ENCODE data around the gene SLC4A1AP. TPM values are rescaled to one million over a fixed set of nuclear protein-coding genes. Genes with fewer than 3 reads are reported as not detected.

Gene SLC4A1AP
- total RNA-seq, 1 experiment from 2014 or later = 33.8 TPM

DNA sequence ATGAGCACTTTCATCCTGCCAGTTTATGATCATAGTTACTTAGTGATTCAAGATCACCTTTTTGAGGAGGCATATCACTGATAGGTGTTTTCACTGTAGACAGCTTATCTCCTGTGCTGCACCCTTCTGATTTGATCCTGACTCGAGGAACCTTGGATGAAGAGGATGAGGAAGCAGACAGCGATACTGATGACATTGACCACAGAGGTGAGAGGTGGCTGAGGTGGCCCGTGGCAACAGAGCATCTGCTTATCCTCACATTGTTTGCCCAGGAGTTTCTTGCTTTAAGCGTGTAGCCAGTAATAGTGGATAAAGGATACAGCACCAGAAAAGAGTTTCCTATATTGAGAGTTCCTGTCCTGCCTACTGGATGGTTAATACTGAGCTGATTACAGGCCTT, 16.0 kb upstream of the SLC4A1AP start:
- H3K9me3 Mint-ChIP-seq (ENCODE audit: unreplicated experiment) = no peaks in the 10 kb centered on the region
- peaks cover 5% of the 10 kb centered on the region for H3K4me1 Mint-ChIP-seq (ENCODE audit: low read depth, unreplicated experiment)
- no peak overlapping the region for H3K4me3 ChIP-seq (ENCODE audit: low read depth, low read length)
- intact Hi-C loops (cut with micrococcal nuclease; ENCODE audit: unreplicated experiment) = no loop called here
- ChIA-PET CTCF (no interaction called here), POLR2A (no interaction called here)
- H3K9me3 ChIP-seq = no peaks in the 10 kb centered on the region
- peaks cover 4% of the 10 kb centered on the region; the same call in 1 of the 2 replicates for H3K36me3 ChIP-seq (ENCODE audit: control insufficient read depth, insufficient read depth, low read length)
- DNase-seq = no peak
- no peaks in the 10 kb centered on the region for H3K27me3 ChIP-seq (replicated peaks; ENCODE audit: control insufficient read depth, insufficient read depth, low read length)
- TF ChIP-seq, protein P1, sequence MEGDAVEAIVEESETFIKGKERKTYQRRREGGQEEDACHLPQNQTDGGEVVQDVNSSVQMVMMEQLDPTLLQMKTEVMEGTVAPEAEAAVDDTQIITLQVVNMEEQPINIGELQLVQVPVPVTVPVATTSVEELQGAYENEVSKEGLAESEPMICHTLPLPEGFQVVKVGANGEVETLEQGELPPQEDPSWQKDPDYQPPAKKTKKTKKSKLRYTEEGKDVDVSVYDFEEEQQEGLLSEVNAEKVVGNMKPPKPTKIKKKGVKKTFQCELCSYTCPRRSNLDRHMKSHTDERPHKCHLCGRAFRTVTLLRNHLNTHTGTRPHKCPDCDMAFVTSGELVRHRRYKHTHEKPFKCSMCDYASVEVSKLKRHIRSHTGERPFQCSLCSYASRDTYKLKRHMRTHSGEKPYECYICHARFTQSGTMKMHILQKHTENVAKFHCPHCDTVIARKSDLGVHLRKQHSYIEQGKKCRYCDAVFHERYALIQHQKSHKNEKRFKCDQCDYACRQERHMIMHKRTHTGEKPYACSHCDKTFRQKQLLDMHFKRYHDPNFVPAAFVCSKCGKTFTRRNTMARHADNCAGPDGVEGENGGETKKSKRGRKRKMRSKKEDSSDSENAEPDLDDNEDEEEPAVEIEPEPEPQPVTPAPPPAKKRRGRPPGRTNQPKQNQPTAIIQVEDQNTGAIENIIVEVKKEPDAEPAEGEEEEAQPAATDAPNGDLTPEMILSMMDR (IDR thresholded peaks at IDR 0.05; ENCODE audit: insufficient read depth in 1 of 2, low read depth in 1 of 2, low read length in 1 of 2, severe bottlenecking in 1 of 2, unreplicated experiment in 1 of 2) = no peak
- H3K36me3 Mint-ChIP-seq (ENCODE audit: insufficient read depth, unreplicated experiment) = peaks cover 77% of the 10 kb centered on the region
- H3K27ac Mint-ChIP-seq (ENCODE audit: unreplicated experiment) = no peak overlapping the region
- BruUV-seq (replicated peaks) = no TSS peak
- no peak overlapping the region for H3K4me3 Mint-ChIP-seq (ENCODE audit: unreplicated experiment)
- H3K27me3 Mint-ChIP-seq (ENCODE audit: insufficient read depth, unreplicated experiment) = no peaks in the 10 kb centered on the region
- H3K4me1 ChIP-seq = no peaks in the 10 kb centered on the region

DNA sequence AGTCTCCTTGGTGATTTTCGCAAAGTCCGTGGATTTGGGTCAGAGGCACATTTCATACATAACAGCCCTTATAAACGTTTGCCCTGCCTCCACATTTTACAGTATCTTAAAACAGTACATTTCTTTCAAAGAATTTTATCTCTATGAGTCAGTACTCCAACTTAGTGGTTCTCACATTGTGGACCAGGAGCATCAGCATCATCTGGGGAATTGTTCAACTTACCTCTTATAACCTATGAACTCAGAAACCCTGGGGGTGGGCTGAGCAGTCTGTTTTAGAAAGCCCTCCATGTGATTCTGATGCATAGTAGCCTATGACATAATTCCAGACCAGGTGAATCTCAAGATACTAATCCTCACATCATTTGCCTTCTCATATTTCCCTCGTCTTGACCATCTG, 12.6 kb upstream of the SLC4A1AP start:
- H3K9me3 ChIP-seq = no peaks in the 10 kb centered on the region
- H3K27ac Mint-ChIP-seq (ENCODE audit: unreplicated experiment) = no peak overlapping the region
- no TSS peak for BruUV-seq (replicated peaks)
- H3K4me3 Mint-ChIP-seq (ENCODE audit: unreplicated experiment) = no peak overlapping the region
- H3K36me3 ChIP-seq (ENCODE audit: control insufficient read depth, insufficient read depth, low read length) = peaks cover 5% of the 10 kb centered on the region; the same call in 1 of the 2 replicates
- no peaks in the 10 kb centered on the region for H3K27me3 Mint-ChIP-seq (ENCODE audit: insufficient read depth, unreplicated experiment)
- CTCF ChIA-PET = interaction anchor here (0.8 kb wide), 1 partner anchor 32 kb away, joined by 3 read pairs; no protein-coding TSS in a partner anchor
- intact Hi-C loops (cut with micrococcal nuclease; ENCODE audit: unreplicated experiment) = no loop called here
- TF ChIP-seq, protein P1 (IDR thresholded peaks at IDR 0.05; ENCODE audit: insufficient read depth in 1 of 2, low read depth in 1 of 2, low read length in 1 of 2, severe bottlenecking in 1 of 2, unreplicated experiment in 1 of 2) = no peak
- H3K4me1 ChIP-seq = 0 out of 2 replicates have a peak, but pooled peaks cover 3% of the 10 kb centered on the region
- POLR2A ChIA-PET = interaction anchor here (0.6 kb wide), 1 partner anchor 208 kb away, joined by 3 read pairs; no protein-coding TSS in a partner anchor
- no peak overlapping the region for H3K4me3 ChIP-seq (ENCODE audit: low read depth, low read length)
- no peaks in the 10 kb centered on the region for H3K9me3 Mint-ChIP-seq (ENCODE audit: unreplicated experiment)
- DNase-seq = no peak
- peaks cover 6% of the 10 kb centered on the region for H3K4me1 Mint-ChIP-seq (ENCODE audit: low read depth, unreplicated experiment)
- H3K27me3 ChIP-seq (replicated peaks; ENCODE audit: control insufficient read depth, insufficient read depth, low read length) = no peaks in the 10 kb centered on the region
- peaks cover 78% of the 10 kb centered on the region for H3K36me3 Mint-ChIP-seq (ENCODE audit: insufficient read depth, unreplicated experiment)

DNA sequence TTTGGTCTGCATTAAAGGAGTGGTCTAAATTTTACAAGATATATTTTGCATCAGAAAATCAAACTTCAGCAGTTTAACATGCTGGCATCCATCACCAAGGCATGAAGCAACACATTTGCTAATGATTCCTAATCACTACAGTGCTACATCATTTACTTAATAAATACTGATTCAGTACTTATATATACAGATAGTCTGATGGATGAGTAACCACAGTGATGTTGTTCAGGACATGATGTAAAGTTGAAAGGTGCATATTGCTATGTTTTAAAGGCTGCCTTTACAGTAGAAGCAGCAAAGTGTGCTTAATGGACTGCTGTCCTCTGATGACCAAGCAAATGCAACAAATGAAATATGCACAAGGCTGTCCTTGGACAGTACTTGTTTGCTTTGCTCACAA, 11.3 kb upstream of the SLC4A1AP start:
- H3K4me3 ChIP-seq (ENCODE audit: low read depth, low read length) = no peak overlapping the region
- ChIA-PET POLR2A (no interaction called here), CTCF (no interaction called here)
- Mint-ChIP-seq H3K27me3 (ENCODE audit: insufficient read depth, unreplicated experiment) (no peaks in the 10 kb centered on the region), H3K36me3 (ENCODE audit: insufficient read depth, unreplicated experiment) (peaks cover 81% of the 10 kb centered on the region), H3K4me1 (ENCODE audit: low read depth, unreplicated experiment) (peaks cover 6% of the 10 kb centered on the region), H3K9me3 (ENCODE audit: unreplicated experiment) (no peaks in the 10 kb centered on the region), H3K4me3 (ENCODE audit: unreplicated experiment) (no peak overlapping the region), H3K27ac (ENCODE audit: unreplicated experiment) (no peak overlapping the region)
- BruUV-seq (replicated peaks) = no TSS peak
- intact Hi-C loops (cut with micrococcal nuclease; ENCODE audit: unreplicated experiment) = no loop called here
- H3K4me1 ChIP-seq = 0 out of 2 replicates have a peak, but pooled peaks cover 3% of the 10 kb centered on the region
- TF ChIP-seq, protein P1 (IDR thresholded peaks at IDR 0.05; ENCODE audit: insufficient read depth in 1 of 2, low read depth in 1 of 2, low read length in 1 of 2, severe bottlenecking in 1 of 2, unreplicated experiment in 1 of 2) = no peak
- H3K36me3 ChIP-seq (ENCODE audit: control insufficient read depth, insufficient read depth, low read length) = peaks cover 9% of the 10 kb centered on the region
- H3K9me3 ChIP-seq = no peaks in the 10 kb centered on the region
- no peak for DNase-seq
- no peaks in the 10 kb centered on the region for H3K27me3 ChIP-seq (replicated peaks; ENCODE audit: control insufficient read depth, insufficient read depth, low read length)

Measured in Caco-2 (cell line).